SK-N-SH (cell line): ENCODE measurements around the gene EYA2.

Source experiments
- RXRA ChIP-seq: IDR thresholded peaks from 2 replicates; pipeline ENCODE4 v1.4.0; 2012; ENCODE audit warnings: low read depth, mild to moderate bottlenecking, borderline replicate concordance
- TF ChIP-seq, protein P1 (sequence below): IDR thresholded peaks from 2 replicates; pipeline ENCODE4 v1.6.1; 2012; ENCODE audit warnings: mild to moderate bottlenecking, low read depth, low read length, moderate library complexity

DNA sequence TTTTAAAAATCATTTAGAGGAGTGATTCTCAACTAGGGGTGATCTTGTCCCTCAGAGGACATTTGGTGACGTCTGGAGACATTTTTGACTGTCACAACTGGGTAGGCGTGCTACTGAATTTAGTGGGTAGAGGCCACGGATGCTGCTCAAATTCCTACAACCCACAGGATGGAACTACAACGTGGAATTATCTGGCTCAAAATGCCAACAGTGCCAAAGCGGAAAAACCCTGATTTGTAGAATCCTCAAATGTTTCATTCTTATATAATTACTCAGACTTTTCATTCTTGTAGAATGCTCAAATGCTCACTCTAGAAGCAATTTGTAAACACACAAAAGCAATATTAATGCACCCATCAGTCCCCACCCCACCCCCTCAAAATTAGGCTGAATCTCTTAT lies 232.1 kb downstream of the EYA2 start:
- TF ChIP-seq RXRA, result no peak; the same call in 1 of the 2 replicates
- TF ChIP-seq, protein P1, sequence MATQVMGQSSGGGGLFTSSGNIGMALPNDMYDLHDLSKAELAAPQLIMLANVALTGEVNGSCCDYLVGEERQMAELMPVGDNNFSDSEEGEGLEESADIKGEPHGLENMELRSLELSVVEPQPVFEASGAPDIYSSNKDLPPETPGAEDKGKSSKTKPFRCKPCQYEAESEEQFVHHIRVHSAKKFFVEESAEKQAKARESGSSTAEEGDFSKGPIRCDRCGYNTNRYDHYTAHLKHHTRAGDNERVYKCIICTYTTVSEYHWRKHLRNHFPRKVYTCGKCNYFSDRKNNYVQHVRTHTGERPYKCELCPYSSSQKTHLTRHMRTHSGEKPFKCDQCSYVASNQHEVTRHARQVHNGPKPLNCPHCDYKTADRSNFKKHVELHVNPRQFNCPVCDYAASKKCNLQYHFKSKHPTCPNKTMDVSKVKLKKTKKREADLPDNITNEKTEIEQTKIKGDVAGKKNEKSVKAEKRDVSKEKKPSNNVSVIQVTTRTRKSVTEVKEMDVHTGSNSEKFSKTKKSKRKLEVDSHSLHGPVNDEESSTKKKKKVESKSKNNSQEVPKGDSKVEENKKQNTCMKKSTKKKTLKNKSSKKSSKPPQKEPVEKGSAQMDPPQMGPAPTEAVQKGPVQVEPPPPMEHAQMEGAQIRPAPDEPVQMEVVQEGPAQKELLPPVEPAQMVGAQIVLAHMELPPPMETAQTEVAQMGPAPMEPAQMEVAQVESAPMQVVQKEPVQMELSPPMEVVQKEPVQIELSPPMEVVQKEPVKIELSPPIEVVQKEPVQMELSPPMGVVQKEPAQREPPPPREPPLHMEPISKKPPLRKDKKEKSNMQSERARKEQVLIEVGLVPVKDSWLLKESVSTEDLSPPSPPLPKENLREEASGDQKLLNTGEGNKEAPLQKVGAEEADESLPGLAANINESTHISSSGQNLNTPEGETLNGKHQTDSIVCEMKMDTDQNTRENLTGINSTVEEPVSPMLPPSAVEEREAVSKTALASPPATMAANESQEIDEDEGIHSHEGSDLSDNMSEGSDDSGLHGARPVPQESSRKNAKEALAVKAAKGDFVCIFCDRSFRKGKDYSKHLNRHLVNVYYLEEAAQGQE, result no peak
